ENCODE measurements around the gene MRPL4.

MRPL4 gene

GRCh38 chr19:10292789-10293636, 41.0 kb downstream of the MRPL4 start:
- DNase-seq (ENCODE audit: low read depth, low spot score), result no peak
- peaks cover 4% of the 10 kb centered on the region; the same call in 1 of the 2 replicates for H3K4me1 ChIP-seq (ENCODE audit: control insufficient read depth, insufficient read depth, low read length)
- no peaks in the 10 kb centered on the region for H3K36me3 ChIP-seq (ENCODE audit: control insufficient read depth, insufficient read depth, low read length)
- no CpG with 5 or more reads among the region's 56 CpGs for WGBS (ENCODE audit: insufficient coverage, insufficient read length)
- no peaks in the 10 kb centered on the region for H3K9me3 ChIP-seq (ENCODE audit: control insufficient read depth, insufficient read depth, low read length)
- H3K4me3 ChIP-seq (ENCODE audit: low read length), result peak overlapping the region; percentile 13; the same call in 1 of the 2 replicates
- peaks cover 58% of the 10 kb centered on the region for H3K27me3 ChIP-seq (ENCODE audit: control insufficient read depth, insufficient read depth, low read length)
- no peak overlapping the region for H3K27ac ChIP-seq (ENCODE audit: low read length)

- H3K27me3 ChIP-seq (ENCODE audit: control insufficient read depth, insufficient read depth, low read length), result peaks cover 56% of the 10 kb centered on the region
- no peaks in the 10 kb centered on the region for H3K9me3 ChIP-seq (ENCODE audit: control insufficient read depth, insufficient read depth, low read length)
- H3K27ac ChIP-seq (ENCODE audit: low read length), result no peak overlapping the region
- H3K4me1 ChIP-seq (ENCODE audit: control insufficient read depth, insufficient read depth, low read length), result peaks cover 4% of the 10 kb centered on the region; the same call in 1 of the 2 replicates
- no peak for DNase-seq (ENCODE audit: low read depth, low spot score)
- WGBS (ENCODE audit: insufficient coverage, insufficient read length), result no CpG with 5 or more reads among the region's 49 CpGs
- no peak overlapping the region for H3K4me3 ChIP-seq (ENCODE audit: low read length)
- H3K36me3 ChIP-seq (ENCODE audit: control insufficient read depth, insufficient read depth, low read length), result no peaks in the 10 kb centered on the region
Observed at GRCh38 chr19:10293637-10294367, 41.8 kb downstream of the MRPL4 start.

DNA sequence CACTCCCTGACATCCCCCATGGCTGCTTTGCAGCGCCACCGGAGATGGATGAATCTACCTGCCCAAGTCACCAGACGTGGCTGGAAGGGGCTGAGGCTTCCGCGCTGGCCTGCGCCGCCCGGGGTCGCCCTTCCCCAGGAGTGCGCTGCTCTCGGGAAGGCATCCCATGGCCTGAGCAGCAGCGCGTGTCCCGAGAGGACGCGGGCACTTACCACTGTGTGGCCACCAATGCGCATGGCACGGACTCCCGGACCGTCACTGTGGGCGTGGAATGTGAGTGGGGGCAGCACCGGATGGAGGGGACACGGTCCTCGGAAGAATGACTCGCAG, 42.3 kb downstream of the MRPL4 start:
- Histone ChIP-seq H3K4me1 (ENCODE audit: control insufficient read depth, insufficient read depth, low read length) (peaks cover 4% of the 10 kb centered on the region; the same call in 1 of the 2 replicates), H3K27me3 (ENCODE audit: control insufficient read depth, insufficient read depth, low read length) (peaks cover 56% of the 10 kb centered on the region), H3K27ac (ENCODE audit: low read length) (no peak overlapping the region), H3K36me3 (ENCODE audit: control insufficient read depth, insufficient read depth, low read length) (no peaks in the 10 kb centered on the region), H3K9me3 (ENCODE audit: control insufficient read depth, insufficient read depth, low read length) (no peaks in the 10 kb centered on the region), H3K4me3 (ENCODE audit: low read length) (no peak overlapping the region)
- WGBS (ENCODE audit: insufficient coverage, insufficient read length), result no CpG with 5 or more reads among the region's 25 CpGs
- DNase-seq (ENCODE audit: low read depth, low spot score), result no peak

- no peak for DNase-seq (ENCODE audit: low read depth, low spot score)
- Histone ChIP-seq H3K27ac (ENCODE audit: low read length) (no peak overlapping the region), H3K4me3 (ENCODE audit: low read length) (peak overlapping the region; percentile 29; the same call in 1 of the 2 replicates), H3K27me3 (ENCODE audit: control insufficient read depth, insufficient read depth, low read length) (peaks cover 51% of the 10 kb centered on the region), H3K4me1 (ENCODE audit: control insufficient read depth, insufficient read depth, low read length) (peaks cover 4% of the 10 kb centered on the region; the same call in 1 of the 2 replicates), H3K36me3 (ENCODE audit: control insufficient read depth, insufficient read depth, low read length) (no peaks in the 10 kb centered on the region), H3K9me3 (ENCODE audit: control insufficient read depth, insufficient read depth, low read length) (no peaks in the 10 kb centered on the region)
- no CpG with 5 or more reads among the region's 48 CpGs for WGBS (ENCODE audit: insufficient coverage, insufficient read length)
Observed at GRCh38 chr19:10295305-10295846, 43.4 kb downstream of the MRPL4 start.

GRCh38 chr19:10295847-10296591, 44.0 kb downstream of the MRPL4 start:
- DNase-seq (ENCODE audit: low read depth, low spot score), result no peak
- peak overlapping the region; percentile 29; the same call in 1 of the 2 replicates for H3K4me3 ChIP-seq (ENCODE audit: low read length)
- no peak overlapping the region for H3K27ac ChIP-seq (ENCODE audit: low read length)
- no CpG with 5 or more reads among the region's 58 CpGs for WGBS (ENCODE audit: insufficient coverage, insufficient read length)
- no peaks in the 10 kb centered on the region for H3K36me3 ChIP-seq (ENCODE audit: control insufficient read depth, insufficient read depth, low read length)
- H3K27me3 ChIP-seq (ENCODE audit: control insufficient read depth, insufficient read depth, low read length), result peaks cover 45% of the 10 kb centered on the region
- H3K4me1 ChIP-seq (ENCODE audit: control insufficient read depth, insufficient read depth, low read length), result peaks cover 4% of the 10 kb centered on the region; the same call in 1 of the 2 replicates
- H3K9me3 ChIP-seq (ENCODE audit: control insufficient read depth, insufficient read depth, low read length), result no peaks in the 10 kb centered on the region

GRCh38 chr19:10299545-10300458, 47.8 kb downstream of the MRPL4 start:
- H3K4me1 ChIP-seq (ENCODE audit: control insufficient read depth, insufficient read depth, low read length), result 0 out of 2 replicates have a peak, but pooled peaks cover 3% of the 10 kb centered on the region
- no peak for DNase-seq (ENCODE audit: low read depth, low spot score)
- H3K27ac ChIP-seq (ENCODE audit: low read length), result no peak overlapping the region
- H3K9me3 ChIP-seq (ENCODE audit: control insufficient read depth, insufficient read depth, low read length), result no peaks in the 10 kb centered on the region
- WGBS (ENCODE audit: insufficient coverage, insufficient read length), result no CpG with 5 or more reads among the region's 14 CpGs
- H3K4me3 ChIP-seq (ENCODE audit: low read length), result no peak overlapping the region
- no peaks in the 10 kb centered on the region for H3K36me3 ChIP-seq (ENCODE audit: control insufficient read depth, insufficient read depth, low read length)
- peaks cover 11% of the 10 kb centered on the region; the same call in 1 of the 2 replicates for H3K27me3 ChIP-seq (ENCODE audit: control insufficient read depth, insufficient read depth, low read length)

GRCh38 chr19:10305139-10305806, 53.3 kb downstream of the MRPL4 start:
- no peak overlapping the region for H3K4me3 ChIP-seq (ENCODE audit: low read length)

DNA sequence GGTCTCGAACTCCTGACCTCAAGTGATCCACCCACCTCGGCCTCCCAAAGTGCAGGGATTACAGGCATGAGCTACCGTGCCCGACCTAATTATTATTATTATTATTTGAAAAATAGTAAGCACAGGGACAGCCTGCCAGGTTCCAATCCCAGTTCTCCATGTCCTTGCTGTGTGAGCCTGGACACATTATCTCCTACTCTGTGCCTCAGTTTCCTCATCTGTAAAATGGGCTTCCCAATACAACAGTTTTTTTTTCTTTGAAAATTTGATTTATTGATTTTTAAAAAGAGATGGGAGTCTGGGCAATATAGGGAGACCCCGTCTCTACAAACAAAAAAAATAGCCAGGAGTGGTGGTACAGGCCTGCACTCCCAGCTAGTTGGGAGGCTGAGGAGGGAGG, 54.3 kb downstream of the MRPL4 start:
- Histone ChIP-seq H3K27me3 (ENCODE audit: control insufficient read depth, insufficient read depth, low read length) (no peaks in the 10 kb centered on the region), H3K9me3 (ENCODE audit: control insufficient read depth, insufficient read depth, low read length) (no peaks in the 10 kb centered on the region), H3K4me3 (ENCODE audit: low read length) (no peak overlapping the region), H3K27ac (ENCODE audit: low read length) (no peak overlapping the region), H3K4me1 (ENCODE audit: control insufficient read depth, insufficient read depth, low read length) (no peaks in the 10 kb centered on the region), H3K36me3 (ENCODE audit: control insufficient read depth, insufficient read depth, low read length) (no peaks in the 10 kb centered on the region)
- no CpG with 5 or more reads among the region's 5 CpGs for WGBS (ENCODE audit: insufficient coverage, insufficient read length)
- no peak for DNase-seq (ENCODE audit: low read depth, low spot score)

More at GRCh38 chr19:10305139-10305806, 53.3 kb downstream of the MRPL4 start:
- no peaks in the 10 kb centered on the region for H3K36me3 ChIP-seq (ENCODE audit: control insufficient read depth, insufficient read depth, low read length)
- no peaks in the 10 kb centered on the region for H3K9me3 ChIP-seq (ENCODE audit: control insufficient read depth, insufficient read depth, low read length)
- WGBS (ENCODE audit: insufficient coverage, insufficient read length), result no CpG with 5 or more reads among the region's 17 CpGs
- H3K27me3 ChIP-seq (ENCODE audit: control insufficient read depth, insufficient read depth, low read length), result no peaks in the 10 kb centered on the region
- no peak for DNase-seq (ENCODE audit: low read depth, low spot score)
- H3K4me1 ChIP-seq (ENCODE audit: control insufficient read depth, insufficient read depth, low read length), result no peaks in the 10 kb centered on the region
- H3K27ac ChIP-seq (ENCODE audit: low read length), result no peak overlapping the region

DNA sequence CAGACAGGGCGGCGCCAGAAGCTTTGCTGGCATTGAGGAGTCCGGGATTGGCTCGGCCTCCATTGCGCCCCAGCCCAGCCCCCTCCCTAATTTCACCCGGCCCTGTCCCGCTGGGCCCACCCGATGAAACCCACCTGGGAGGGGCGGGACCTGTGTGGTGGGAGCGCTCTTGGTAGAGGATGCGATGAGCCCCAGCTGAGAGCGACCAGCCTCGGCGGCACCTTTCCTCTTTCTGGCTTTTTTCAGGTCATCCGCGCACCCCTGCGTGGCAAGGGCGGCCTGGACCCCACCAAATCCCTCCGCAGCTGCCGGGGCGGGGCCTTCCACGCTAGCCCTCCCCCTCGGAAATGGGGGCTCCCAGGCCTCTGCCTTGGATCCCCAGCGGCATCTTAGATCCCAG, 57.4 kb downstream of the MRPL4 start, which contains the start of gene ZGLP1:
Gene ZGLP1 (minus strand): TSS at position 393 of the 400 bp plus-strand sequence.
- no CpG with 5 or more reads among the region's 24 CpGs for WGBS (ENCODE audit: insufficient coverage, insufficient read length)
- no peak for DNase-seq (ENCODE audit: low read depth, low spot score)
- Histone ChIP-seq H3K36me3 (ENCODE audit: control insufficient read depth, insufficient read depth, low read length) (no peaks in the 10 kb centered on the region), H3K4me3 (ENCODE audit: low read length) (no peak within 1 kb of the TSS), H3K27me3 (ENCODE audit: control insufficient read depth, insufficient read depth, low read length) (no peaks in the 10 kb centered on the region), H3K27ac (ENCODE audit: low read length) (no peak within 1 kb of the TSS), H3K9me3 (ENCODE audit: control insufficient read depth, insufficient read depth, low read length) (no peaks in the 10 kb centered on the region), H3K4me1 (ENCODE audit: control insufficient read depth, insufficient read depth, low read length) (no peaks in the 10 kb centered on the region)

Measured in iPS DF 6.9 (cell line).